ENCODE measurements around the gene ZNF837.

DNA sequence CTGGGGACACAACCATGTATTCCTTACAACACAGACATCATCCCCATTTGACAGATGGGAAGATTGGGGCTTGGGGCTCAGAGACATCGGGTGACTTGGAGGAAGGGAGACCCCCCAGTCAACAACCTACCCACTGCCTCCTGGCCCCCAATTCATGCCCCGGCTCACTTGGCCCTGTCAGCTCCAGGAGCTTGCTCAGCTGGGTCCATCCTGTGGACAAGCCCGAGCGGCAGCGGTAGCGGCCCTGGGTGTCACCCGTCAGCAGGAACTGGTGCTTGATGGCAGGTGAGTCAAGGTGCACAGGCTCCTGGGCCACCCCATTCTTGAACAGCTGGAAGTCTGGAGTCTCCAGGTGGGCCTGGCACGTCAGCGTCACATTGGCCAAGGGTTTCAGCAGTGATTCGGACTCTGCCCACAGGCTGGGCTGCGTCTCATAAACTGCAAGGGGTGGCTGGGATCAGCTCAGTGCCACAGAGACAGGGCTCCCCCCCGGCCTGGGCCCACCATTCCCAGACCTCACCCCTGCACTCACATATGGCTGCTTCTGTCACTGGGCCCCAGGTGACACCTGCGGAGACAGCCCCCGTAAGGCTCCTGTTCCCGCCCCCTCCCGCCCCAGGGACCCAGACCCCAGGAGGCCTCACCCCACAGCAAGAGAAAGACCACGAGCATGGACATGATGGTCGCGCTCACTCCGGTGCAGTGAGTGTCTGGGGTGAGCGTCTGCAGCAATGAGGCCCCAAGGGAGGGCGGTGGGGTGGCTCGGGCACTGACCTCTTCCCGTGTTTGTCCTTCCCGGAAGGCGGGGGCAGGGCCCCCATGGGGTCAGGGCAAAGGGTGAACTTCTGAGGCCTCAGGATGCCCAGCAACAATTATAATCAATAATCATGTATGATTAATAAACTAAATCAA is 27.8 kb downstream of the ZNF837 start, which contains the start of gene A1BG:
- TF ChIP-seq ZC3H10 (CRISPR knock-in tag; IDR thresholded peaks at IDR 0.05): no peak
- no peak for TF ChIP-seq CSDC2 (CRISPR knock-in tag; IDR thresholded peaks at IDR 0.05)
- no peak for TF ChIP-seq SNAI2 (CRISPR knock-in tag; IDR thresholded peaks at IDR 0.05)
- no peak for TF ChIP-seq RARB (CRISPR knock-in tag; IDR thresholded peaks at IDR 0.05)
- TF ChIP-seq, protein P1, sequence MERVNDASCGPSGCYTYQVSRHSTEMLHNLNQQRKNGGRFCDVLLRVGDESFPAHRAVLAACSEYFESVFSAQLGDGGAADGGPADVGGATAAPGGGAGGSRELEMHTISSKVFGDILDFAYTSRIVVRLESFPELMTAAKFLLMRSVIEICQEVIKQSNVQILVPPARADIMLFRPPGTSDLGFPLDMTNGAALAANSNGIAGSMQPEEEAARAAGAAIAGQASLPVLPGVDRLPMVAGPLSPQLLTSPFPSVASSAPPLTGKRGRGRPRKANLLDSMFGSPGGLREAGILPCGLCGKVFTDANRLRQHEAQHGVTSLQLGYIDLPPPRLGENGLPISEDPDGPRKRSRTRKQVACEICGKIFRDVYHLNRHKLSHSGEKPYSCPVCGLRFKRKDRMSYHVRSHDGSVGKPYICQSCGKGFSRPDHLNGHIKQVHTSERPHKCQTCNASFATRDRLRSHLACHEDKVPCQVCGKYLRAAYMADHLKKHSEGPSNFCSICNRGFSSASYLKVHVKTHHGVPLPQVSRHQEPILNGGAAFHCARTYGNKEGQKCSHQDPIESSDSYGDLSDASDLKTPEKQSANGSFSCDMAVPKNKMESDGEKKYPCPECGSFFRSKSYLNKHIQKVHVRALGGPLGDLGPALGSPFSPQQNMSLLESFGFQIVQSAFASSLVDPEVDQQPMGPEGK (CRISPR knock-in tag; IDR thresholded peaks at IDR 0.05; ENCODE audit: borderline replicate concordance): no peak
- TF ChIP-seq, protein P2, sequence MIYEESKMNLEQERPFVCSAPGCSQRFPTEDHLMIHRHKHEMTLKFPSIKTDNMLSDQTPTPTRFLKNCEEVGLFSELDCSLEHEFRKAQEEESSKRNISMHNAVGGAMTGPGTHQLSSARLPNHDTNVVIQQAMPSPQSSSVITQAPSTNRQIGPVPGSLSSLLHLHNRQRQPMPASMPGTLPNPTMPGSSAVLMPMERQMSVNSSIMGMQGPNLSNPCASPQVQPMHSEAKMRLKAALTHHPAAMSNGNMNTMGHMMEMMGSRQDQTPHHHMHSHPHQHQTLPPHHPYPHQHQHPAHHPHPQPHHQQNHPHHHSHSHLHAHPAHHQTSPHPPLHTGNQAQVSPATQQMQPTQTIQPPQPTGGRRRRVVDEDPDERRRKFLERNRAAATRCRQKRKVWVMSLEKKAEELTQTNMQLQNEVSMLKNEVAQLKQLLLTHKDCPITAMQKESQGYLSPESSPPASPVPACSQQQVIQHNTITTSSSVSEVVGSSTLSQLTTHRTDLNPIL (CRISPR knock-in tag; IDR thresholded peaks at IDR 0.05; ENCODE audit: low read depth): no peak
- no peak for TF ChIP-seq ZNF70 (CRISPR knock-in tag; IDR thresholded peaks at IDR 0.05)
- no peak for TF ChIP-seq ARNTL (CRISPR knock-in tag; IDR thresholded peaks at IDR 0.05; ENCODE audit: borderline replicate concordance, low read depth)
- TF ChIP-seq ISL1 (CRISPR knock-in tag; IDR thresholded peaks at IDR 0.05): no peak
- TF ChIP-seq ZFP3 (CRISPR knock-in tag; IDR thresholded peaks at IDR 0.05): no peak
- TF ChIP-seq TCF4 (CRISPR knock-in tag; IDR thresholded peaks at IDR 0.05; ENCODE audit: borderline replicate concordance): no peak
- no peak for TF ChIP-seq PPARA (CRISPR knock-in tag; IDR thresholded peaks at IDR 0.05; ENCODE audit: borderline replicate concordance)
